ENCODE results near the gene HNMT. TPM values are rescaled to one million over a fixed set of nuclear protein-coding genes. Genes with fewer than 3 reads are reported as not detected.

The HNMT gene
- total RNA-seq, 2 experiments from 2014 or later = 0.78 TPM; not detected in 1

DNA sequence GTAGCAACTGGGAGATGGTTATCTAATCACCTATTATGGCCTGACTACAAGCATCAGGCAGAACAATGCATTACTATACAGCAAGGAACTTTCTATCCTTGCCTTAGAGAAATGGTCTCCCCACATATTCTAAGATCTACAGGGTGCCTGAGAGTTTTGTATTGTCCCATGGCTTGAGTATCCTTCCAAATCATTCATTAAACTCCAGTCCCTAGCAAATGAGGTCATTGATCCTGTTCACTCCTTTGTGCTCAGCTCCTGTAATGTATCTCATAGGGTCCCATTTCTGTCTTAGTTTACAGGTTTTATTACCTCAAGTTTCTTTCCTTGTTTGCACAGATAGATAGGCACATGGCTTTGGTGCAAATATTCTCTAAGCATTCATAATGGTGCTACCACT, 9.0 kb downstream of the HNMT start:
- Mint-ChIP-seq H3K9me3 (no peaks in the 10 kb centered on the region), H3K27ac (no peak overlapping the region), H3K36me3 (ENCODE audit: low read depth) (no peaks in the 10 kb centered on the region), H3K4me3 (no peak overlapping the region), H3K27me3 (no peaks in the 10 kb centered on the region), H3K4me1 (ENCODE audit: low read depth) (no peaks in the 10 kb centered on the region)
- Histone ChIP-seq H3K4me3 (ENCODE audit: low read length) (no peak overlapping the region), H3K27ac (ENCODE audit: low read depth in 1 of 2, low read length in 2 of 2) (no peak overlapping the region), H3K4me1 (ENCODE audit: insufficient read depth, low read length) (no peaks in the 10 kb centered on the region), H3K36me3 (ENCODE audit: insufficient read depth, low read length) (no peaks in the 10 kb centered on the region), H3K27me3 (ENCODE audit: control insufficient read depth in 1 of 2, insufficient read depth in 2 of 2, low read length in 2 of 2) (no peaks in the 10 kb centered on the region), H3K9me3 (ENCODE audit: control insufficient read depth in 1 of 2, insufficient read depth in 1 of 2, low read length in 2 of 2) (no peaks in the 10 kb centered on the region)
- ATAC-seq (ENCODE audit: poor library complexity) (no peak), DNase-seq (no peak)
- TF ChIP-seq, protein P1, sequence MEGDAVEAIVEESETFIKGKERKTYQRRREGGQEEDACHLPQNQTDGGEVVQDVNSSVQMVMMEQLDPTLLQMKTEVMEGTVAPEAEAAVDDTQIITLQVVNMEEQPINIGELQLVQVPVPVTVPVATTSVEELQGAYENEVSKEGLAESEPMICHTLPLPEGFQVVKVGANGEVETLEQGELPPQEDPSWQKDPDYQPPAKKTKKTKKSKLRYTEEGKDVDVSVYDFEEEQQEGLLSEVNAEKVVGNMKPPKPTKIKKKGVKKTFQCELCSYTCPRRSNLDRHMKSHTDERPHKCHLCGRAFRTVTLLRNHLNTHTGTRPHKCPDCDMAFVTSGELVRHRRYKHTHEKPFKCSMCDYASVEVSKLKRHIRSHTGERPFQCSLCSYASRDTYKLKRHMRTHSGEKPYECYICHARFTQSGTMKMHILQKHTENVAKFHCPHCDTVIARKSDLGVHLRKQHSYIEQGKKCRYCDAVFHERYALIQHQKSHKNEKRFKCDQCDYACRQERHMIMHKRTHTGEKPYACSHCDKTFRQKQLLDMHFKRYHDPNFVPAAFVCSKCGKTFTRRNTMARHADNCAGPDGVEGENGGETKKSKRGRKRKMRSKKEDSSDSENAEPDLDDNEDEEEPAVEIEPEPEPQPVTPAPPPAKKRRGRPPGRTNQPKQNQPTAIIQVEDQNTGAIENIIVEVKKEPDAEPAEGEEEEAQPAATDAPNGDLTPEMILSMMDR (IDR thresholded peaks at IDR 0.05) = no peak
- CTCF ChIA-PET = no interaction called here
- POLR2A ChIA-PET = no interaction called here
- intact Hi-C loops (cut with DNase I, micrococcal nuclease) = no loop called here

DNA sequence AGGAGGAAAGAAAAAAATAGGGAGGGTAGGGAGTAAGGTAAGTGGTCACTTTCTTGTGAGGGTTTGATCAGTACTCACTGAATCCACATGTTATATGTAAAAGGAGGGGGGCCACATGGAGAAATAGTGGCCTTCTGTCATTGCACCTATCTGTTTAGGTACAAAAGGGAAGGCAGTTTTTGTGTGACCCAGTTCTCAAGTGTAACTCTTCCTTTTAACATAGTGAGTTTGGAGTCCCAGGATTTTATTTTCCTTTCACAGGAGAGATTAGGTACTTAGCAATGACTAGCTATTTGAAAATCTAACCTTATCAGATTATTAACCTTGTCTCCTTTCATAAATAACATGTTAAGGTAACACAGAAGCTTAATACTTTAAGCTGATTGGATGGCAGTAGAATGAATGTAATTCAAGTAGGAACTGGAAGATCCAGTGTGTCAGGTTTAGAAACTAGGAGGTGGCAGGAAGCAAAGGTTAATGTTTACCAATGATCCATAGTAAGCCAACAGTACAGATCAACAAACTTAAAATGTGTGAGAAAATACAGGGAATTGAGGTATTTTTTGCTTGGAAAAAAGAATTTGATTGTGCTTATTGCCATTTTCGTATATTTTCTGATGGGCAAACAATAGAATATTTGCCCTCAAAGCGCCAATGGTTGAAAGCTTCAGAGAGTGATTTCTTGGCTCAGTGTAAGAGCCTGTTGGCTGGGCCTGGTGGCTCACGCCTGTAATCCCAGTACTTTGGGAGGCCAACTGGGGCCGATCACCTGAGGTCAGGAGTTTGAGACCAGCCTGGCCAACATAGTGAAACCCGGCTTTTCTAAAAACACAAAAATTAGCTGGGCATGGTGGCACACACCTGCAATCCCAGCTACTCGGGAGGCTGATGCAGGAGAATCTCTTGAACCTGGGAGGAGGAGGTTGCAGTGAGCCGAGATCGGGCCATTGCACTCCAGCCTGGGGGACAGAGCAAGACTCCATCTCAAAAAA, 11.3 kb downstream of the HNMT start:
- ATAC-seq (ENCODE audit: poor library complexity) (no peak), DNase-seq (no peak)
- Histone ChIP-seq H3K27ac (ENCODE audit: low read depth in 1 of 2, low read length in 2 of 2) (no peak overlapping the region), H3K4me3 (ENCODE audit: low read length) (no peak overlapping the region), H3K27me3 (ENCODE audit: control insufficient read depth in 1 of 2, insufficient read depth in 2 of 2, low read length in 2 of 2) (no peaks in the 10 kb centered on the region), H3K36me3 (ENCODE audit: insufficient read depth, low read length) (no peaks in the 10 kb centered on the region), H3K9me3 (ENCODE audit: control insufficient read depth in 1 of 2, insufficient read depth in 1 of 2, low read length in 2 of 2) (no peaks in the 10 kb centered on the region), H3K4me1 (ENCODE audit: insufficient read depth, low read length) (no peaks in the 10 kb centered on the region)
- TF ChIP-seq, protein P1 (IDR thresholded peaks at IDR 0.05) = no peak
- Mint-ChIP-seq H3K27me3 (no peaks in the 10 kb centered on the region), H3K4me1 (ENCODE audit: low read depth) (no peaks in the 10 kb centered on the region), H3K36me3 (ENCODE audit: low read depth) (no peaks in the 10 kb centered on the region), H3K9me3 (no peaks in the 10 kb centered on the region), H3K4me3 (no peak overlapping the region), H3K27ac (no peak overlapping the region)
- intact Hi-C loops (cut with DNase I, micrococcal nuclease) = no loop called here
- ChIA-PET CTCF (no interaction called here), POLR2A (no interaction called here)

DNA sequence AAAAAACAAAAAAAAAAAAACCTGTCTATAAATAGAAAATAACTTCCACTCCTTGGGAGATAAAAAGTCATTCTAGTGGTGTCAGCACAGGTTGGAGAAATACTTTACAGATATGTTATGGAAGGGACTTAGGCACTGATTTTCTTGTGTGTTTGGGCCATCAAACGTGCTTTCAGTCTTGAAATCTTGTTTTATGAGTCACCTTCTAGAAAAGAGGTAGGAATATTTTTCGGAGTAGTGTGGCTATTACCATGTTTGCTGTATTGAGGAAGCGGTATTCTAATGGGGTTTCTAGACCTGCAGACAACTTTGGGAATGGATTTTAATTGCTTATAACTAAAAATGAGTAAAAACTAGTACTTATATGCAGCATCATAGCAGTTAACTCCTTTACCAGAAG, 12.0 kb downstream of the HNMT start:
- TF ChIP-seq, protein P1 (IDR thresholded peaks at IDR 0.05) = no peak
- Histone ChIP-seq H3K4me1 (ENCODE audit: insufficient read depth, low read length) (no peaks in the 10 kb centered on the region), H3K27me3 (ENCODE audit: control insufficient read depth in 1 of 2, insufficient read depth in 2 of 2, low read length in 2 of 2) (no peaks in the 10 kb centered on the region), H3K4me3 (ENCODE audit: low read length) (no peak overlapping the region), H3K9me3 (ENCODE audit: control insufficient read depth in 1 of 2, insufficient read depth in 1 of 2, low read length in 2 of 2) (no peaks in the 10 kb centered on the region), H3K27ac (ENCODE audit: low read depth in 1 of 2, low read length in 2 of 2) (no peak overlapping the region), H3K36me3 (ENCODE audit: insufficient read depth, low read length) (no peaks in the 10 kb centered on the region)
- Mint-ChIP-seq H3K4me3 (no peak overlapping the region), H3K27ac (no peak overlapping the region), H3K4me1 (ENCODE audit: low read depth) (no peaks in the 10 kb centered on the region), H3K27me3 (no peaks in the 10 kb centered on the region), H3K9me3 (no peaks in the 10 kb centered on the region), H3K36me3 (ENCODE audit: low read depth) (no peaks in the 10 kb centered on the region)
- intact Hi-C loops (cut with DNase I, micrococcal nuclease) = no loop called here
- ATAC-seq (ENCODE audit: poor library complexity) (no peak), DNase-seq (no peak)
- CTCF ChIA-PET = no interaction called here
- POLR2A ChIA-PET = no interaction called here
